ENCODE results near the gene VLDLR.

VLDLR gene

GRCh38 chr9:2621722-2622460 is at the start of gene VLDLR:
VLDLR (plus strand) TSS chr9:2621787; CDS start chr9:2622190, 403 bp downstream.
- peak; percentile 30 for DNase-seq (ENCODE audit: low read depth, low spot score)
- H3K4me3 ChIP-seq (ENCODE audit: low read depth, low read length) = peak within 1 kb of the TSS; percentile 59
- no peak for TF ChIP-seq CTCF (IDR thresholded peaks at IDR 0.05; ENCODE audit: low read depth, low read length)
- in situ Hi-C loops (cut with HindIII; ENCODE audit: low sequenced_read_pairs) = no loop called here

GRCh38 chr9:2574203-2574602 is 47.4 kb upstream of the VLDLR start:
- no peak for DNase-seq (ENCODE audit: low read depth, low spot score)
- in situ Hi-C loops (cut with HindIII; ENCODE audit: low sequenced_read_pairs) = no loop called here
- no peak for TF ChIP-seq CTCF (IDR thresholded peaks at IDR 0.05; ENCODE audit: low read depth, low read length)
- no peak overlapping the region for H3K4me3 ChIP-seq (ENCODE audit: low read depth, low read length)

GRCh38 chr9:2576631-2577030 is 45.0 kb upstream of the VLDLR start:
- in situ Hi-C loops (cut with HindIII; ENCODE audit: low sequenced_read_pairs) = no loop called here
- DNase-seq (ENCODE audit: low read depth, low spot score) = no peak
- TF ChIP-seq CTCF (IDR thresholded peaks at IDR 0.05; ENCODE audit: low read depth, low read length) = no peak
- no peak overlapping the region for H3K4me3 ChIP-seq (ENCODE audit: low read depth, low read length)

GRCh38 chr9:2583308-2584013 is 38.1 kb upstream of the VLDLR start:
- no peak for DNase-seq (ENCODE audit: low read depth, low spot score)
- in situ Hi-C loops (cut with HindIII; ENCODE audit: low sequenced_read_pairs) = no loop called here
- no peak for TF ChIP-seq CTCF (IDR thresholded peaks at IDR 0.05; ENCODE audit: low read depth, low read length)
- no peak overlapping the region for H3K4me3 ChIP-seq (ENCODE audit: low read depth, low read length)

DNA sequence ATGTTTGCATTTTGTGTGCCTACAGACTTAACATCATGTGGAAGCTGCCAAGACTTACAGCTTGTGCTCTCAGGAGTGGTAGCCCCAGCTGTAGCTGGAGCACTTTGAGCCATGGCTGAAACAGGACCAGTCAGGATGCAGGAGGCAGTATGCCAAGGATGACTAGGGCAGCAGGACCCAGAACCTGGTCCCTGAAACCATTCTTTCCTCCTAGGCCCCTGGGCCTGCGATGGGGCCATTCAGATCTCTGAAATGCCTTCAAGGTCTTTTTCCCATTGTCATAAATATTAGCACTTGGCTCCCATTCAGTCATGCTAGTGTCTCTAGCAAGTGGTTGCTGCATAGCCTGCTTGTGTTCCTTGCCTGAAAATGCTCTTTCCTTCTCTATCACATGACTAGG is 29.6 kb upstream of the VLDLR start:
- no peak for TF ChIP-seq CTCF (IDR thresholded peaks at IDR 0.05; ENCODE audit: low read depth, low read length)
- no peak overlapping the region for H3K4me3 ChIP-seq (ENCODE audit: low read depth, low read length)
- no peak for DNase-seq (ENCODE audit: low read depth, low spot score)
- in situ Hi-C loops (cut with HindIII; ENCODE audit: low sequenced_read_pairs) = no loop called here

DNA sequence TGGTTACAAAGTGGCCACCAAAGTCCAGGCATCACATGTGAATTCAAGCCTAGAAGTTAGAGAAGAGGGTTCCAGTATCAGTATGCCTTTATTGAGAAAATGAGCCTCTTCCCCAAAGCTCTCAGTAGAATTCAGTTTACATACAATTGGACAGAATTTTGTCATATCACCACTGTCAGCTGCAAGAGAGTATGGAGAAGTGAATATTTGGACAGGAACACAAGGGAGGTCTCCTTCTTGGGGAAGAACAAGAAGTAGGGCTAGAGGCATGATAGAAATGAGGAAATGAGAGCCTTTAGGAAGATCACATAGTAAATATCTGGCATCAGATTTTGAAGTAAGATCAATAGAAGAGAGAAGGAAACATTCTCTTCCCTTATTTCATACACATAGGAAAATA is 27.8 kb upstream of the VLDLR start:
- in situ Hi-C loops (cut with HindIII; ENCODE audit: low sequenced_read_pairs) = no loop called here
- DNase-seq (ENCODE audit: low read depth, low spot score) = no peak

More for the DNA sequence above, 27.8 kb upstream of the VLDLR start:
- TF ChIP-seq CTCF (IDR thresholded peaks at IDR 0.05; ENCODE audit: low read depth, low read length) = no peak
- no peak overlapping the region for H3K4me3 ChIP-seq (ENCODE audit: low read depth, low read length)
